ENCODE results near the gene NDEL1.

NDEL1 gene

DNA sequence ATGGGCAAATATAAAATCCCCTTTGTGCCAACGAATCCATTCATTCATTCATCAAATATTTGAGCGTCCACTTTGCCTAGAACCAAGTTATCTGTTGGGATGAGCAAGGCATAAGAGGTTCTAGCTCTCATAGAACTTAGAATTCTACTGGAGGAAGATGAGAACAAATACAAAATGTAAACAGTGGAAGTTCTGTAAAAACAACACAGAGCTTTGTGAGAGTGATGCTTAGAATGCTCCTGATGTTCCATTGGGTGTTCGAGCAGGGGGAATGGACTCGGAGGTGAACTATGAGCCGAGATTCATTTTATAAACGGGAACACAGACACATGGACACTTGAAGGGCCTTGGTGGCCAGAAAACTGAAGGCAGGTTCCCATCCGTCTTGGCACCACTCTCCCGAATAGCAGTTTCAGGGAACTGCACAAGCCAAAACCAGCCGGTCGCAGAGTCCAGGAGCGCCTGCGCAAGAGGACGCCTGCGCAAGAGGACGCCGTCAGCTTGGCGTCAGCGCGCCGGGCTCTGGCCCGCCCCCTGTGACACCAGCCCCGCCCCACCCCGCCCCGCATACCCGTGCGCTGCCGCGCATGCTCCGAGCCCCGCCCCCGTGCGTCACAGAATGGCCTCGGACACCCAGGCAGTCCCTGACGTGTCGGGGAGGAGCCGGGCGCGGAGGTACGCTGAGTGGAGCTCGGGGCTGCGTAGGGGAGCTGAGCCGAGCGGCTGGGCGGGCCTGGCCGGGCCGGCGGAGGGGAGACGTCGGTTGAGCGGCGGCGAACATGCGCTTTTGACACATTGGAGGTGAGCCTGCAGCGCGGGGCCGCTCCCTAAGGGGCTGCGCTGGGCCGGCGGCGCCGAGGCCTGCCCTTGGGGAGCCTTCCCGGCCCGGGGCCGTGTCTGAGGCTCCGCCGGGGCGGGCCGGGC lies at the start of gene NDEL1:
NDEL1 (plus strand) TSS at position 640 of the 924 bp plus-strand sequence. CDS start 8,388 bp downstream, outside the sequence.
- TF ChIP-seq, protein P1, sequence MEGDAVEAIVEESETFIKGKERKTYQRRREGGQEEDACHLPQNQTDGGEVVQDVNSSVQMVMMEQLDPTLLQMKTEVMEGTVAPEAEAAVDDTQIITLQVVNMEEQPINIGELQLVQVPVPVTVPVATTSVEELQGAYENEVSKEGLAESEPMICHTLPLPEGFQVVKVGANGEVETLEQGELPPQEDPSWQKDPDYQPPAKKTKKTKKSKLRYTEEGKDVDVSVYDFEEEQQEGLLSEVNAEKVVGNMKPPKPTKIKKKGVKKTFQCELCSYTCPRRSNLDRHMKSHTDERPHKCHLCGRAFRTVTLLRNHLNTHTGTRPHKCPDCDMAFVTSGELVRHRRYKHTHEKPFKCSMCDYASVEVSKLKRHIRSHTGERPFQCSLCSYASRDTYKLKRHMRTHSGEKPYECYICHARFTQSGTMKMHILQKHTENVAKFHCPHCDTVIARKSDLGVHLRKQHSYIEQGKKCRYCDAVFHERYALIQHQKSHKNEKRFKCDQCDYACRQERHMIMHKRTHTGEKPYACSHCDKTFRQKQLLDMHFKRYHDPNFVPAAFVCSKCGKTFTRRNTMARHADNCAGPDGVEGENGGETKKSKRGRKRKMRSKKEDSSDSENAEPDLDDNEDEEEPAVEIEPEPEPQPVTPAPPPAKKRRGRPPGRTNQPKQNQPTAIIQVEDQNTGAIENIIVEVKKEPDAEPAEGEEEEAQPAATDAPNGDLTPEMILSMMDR (IDR thresholded peaks at IDR 0.05; ENCODE audit: insufficient read depth, missing control alignments): no peak
- FAIRE-seq (no peak), DNase-seq (ENCODE audit: insufficient read length, low spot score) (peak; percentile 92)

GRCh38 chr17:8386841-8387240 lies 48.8 kb upstream of the NDEL1 start:
- TF ChIP-seq, protein P1 (IDR thresholded peaks at IDR 0.05; ENCODE audit: insufficient read depth, missing control alignments): no peak
- FAIRE-seq (no peak), DNase-seq (ENCODE audit: insufficient read length, low spot score) (no peak)

DNA sequence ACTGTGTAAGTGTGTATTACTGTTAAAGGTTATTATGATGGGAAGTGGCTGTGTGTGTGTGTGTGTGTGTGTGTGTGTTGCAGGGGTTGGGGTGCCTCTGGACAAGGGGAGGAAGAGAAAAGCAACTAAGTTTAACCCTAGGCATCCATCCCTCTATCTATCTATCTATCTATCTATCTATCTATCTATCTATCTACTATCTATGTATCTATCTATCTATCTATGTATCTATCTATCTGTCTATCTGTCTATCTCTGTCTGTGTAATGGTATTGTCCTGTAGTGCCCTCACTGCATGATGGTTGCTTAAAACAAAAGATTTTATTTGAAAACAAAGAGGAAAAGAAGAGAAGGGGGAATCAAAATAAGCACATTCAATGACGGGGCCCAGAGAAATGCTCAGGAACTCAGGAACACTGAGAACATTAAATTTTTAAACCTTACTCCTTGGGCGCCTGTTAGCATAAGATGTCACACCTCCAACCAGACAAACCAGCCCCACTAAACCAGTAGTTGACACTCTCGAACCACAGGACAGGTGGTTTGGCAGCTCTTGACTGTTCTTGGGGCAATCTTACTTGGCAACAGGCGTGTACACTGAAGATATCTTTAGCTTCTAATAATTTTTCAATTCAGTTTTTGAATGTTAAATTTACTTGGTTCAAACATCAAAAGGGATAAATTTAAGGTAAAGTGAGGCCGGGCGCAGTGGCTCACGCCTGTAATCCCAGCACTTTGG lies 47.6 kb upstream of the NDEL1 start:
- no peak for DNase-seq (ENCODE audit: insufficient read length, low spot score)
- TF ChIP-seq, protein P1 (IDR thresholded peaks at IDR 0.05; ENCODE audit: insufficient read depth, missing control alignments): no peak
- FAIRE-seq: no peak

DNA sequence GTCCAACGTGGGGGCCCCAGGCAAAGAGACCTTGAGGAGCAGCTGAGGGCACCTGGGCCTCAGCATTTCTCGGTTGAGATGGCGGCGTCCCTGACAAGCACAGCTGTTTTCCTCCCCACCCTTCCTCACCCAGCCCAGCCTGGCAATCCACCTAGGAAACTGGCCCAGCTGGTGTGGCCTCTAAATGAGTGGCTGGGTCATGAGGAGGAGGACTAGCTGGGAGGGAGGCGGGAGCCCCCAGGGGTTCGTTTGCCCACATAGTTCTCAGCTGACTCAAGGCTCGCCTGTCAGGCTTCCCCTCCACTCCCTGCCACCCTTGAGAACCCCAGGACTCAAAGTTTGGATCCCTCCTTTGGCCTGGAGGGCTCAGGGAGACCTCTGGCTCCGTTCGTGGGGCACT lies 44.0 kb upstream of the NDEL1 start:
- DNase-seq (ENCODE audit: insufficient read length, low spot score) (no peak), FAIRE-seq (no peak)
- TF ChIP-seq, protein P1 (IDR thresholded peaks at IDR 0.05; ENCODE audit: insufficient read depth, missing control alignments): no peak

DNA sequence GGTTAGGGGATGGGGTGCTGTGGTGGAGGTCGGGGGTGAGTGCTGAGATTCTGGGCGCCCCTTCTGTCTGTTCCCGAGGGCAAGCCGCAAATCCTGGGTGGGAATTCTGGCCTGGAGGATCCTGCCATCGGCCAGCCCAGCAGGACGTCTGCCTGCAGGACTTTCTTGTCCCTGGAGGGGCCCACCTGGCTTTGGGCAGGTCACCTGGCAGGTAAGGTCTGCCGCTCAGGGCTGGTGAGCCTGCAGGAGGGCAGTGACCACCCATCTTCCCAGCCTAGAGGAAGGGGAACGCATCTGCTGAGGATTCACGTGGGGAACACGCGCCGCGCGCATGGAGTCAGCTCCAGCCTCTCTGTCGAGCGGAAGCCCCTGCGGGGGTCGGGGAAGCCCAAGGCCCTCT lies 43.4 kb upstream of the NDEL1 start:
- no peak for DNase-seq (ENCODE audit: insufficient read length, low spot score)
- FAIRE-seq: no peak
- TF ChIP-seq, protein P1 (IDR thresholded peaks at IDR 0.05; ENCODE audit: insufficient read depth, missing control alignments): no peak

- FAIRE-seq (no peak), DNase-seq (ENCODE audit: insufficient read length, low spot score) (no peak)
- TF ChIP-seq, protein P1 (IDR thresholded peaks at IDR 0.05; ENCODE audit: insufficient read depth, missing control alignments): no peak
These were observed 42.8 kb upstream of the NDEL1 start for GRCh38 chr17:8392674-8393469.
